SK-N-MC (cell line): ENCODE data around the gene AFAP1.

Experiments used
- EZH2 ChIP-seq: fragments of 200-600 bp; sonication (generic); IDR thresholded peaks from one replicate; pipeline ENCODE4 v1.6.1; 2017; ENCODE audit warnings: antibody characterized with exemption
- POLR2AphosphoS5 ChIP-seq: IDR thresholded peaks from 2 replicates; pipeline ENCODE4 v1.6.1; 2012; ENCODE audit warnings: mild to moderate bottlenecking, low read depth, low read length, borderline replicate concordance

DNA sequence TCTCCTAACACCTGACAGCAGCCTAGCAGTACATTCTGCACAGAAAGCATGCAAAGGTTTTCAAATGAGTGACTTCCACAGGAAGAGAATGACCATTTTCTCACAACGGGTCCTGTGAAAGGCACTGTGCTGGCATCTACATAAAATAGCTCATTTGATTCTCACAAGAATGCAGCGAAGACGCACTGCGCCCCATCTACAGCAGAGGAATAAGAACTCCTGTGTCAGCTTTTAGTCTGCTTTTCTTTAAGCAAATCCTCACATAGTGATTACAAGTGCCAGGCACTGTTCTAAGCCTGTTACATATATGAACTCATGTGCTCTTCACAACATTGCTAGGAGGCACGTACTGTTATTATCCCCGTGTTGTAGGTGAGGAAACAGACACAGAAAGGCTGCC is 62.5 kb downstream of the AFAP1 start:
- TF ChIP-seq EZH2 (no peak), POLR2AphosphoS5 (no peak)
